ENCODE results near the gene NHLH2. TPM values are rescaled to one million over a fixed set of nuclear protein-coding genes. Genes with fewer than 3 reads are reported as not detected.

The NHLH2 gene
- total and polyA plus RNA-seq, 5 donors = not detected

GRCh38 chr1:115797486-115797885 lies 43.4 kb downstream of the NHLH2 start:
- H3K4me1 ChIP-seq (ENCODE audit: control insufficient read depth, insufficient read depth, low read length) = no peaks in the 10 kb centered on the region
- intact Hi-C loops (cut with DNase I) = no loop called here
- H3K27ac ChIP-seq (ENCODE audit: low read length) = no peak overlapping the region
- DNase-seq = no peak
- no peaks in the 10 kb centered on the region for H3K9me3 ChIP-seq (ENCODE audit: control insufficient read depth, low read length)
- ATAC-seq = no peak
- 86% methylated on average over 4 of the region's 4 CpGs for WGBS
- H3K4me3 ChIP-seq (ENCODE audit: low read length) = no peak overlapping the region
- H3K27me3 ChIP-seq (ENCODE audit: control insufficient read depth, insufficient read depth) = no peaks in the 10 kb centered on the region

- no peaks in the 10 kb centered on the region for H3K4me1 ChIP-seq (ENCODE audit: control insufficient read depth, insufficient read depth, low read length)
- no peak overlapping the region for H3K4me3 ChIP-seq (ENCODE audit: low read length)
- H3K27ac ChIP-seq (ENCODE audit: low read length) = no peak overlapping the region
- H3K9me3 ChIP-seq (ENCODE audit: control insufficient read depth, low read length) = no peaks in the 10 kb centered on the region
- DNase-seq (no peak), ATAC-seq (no peak)
- WGBS = 69% methylated on average over 5 of the region's 5 CpGs
- intact Hi-C loops (cut with DNase I) = no loop called here
- no peaks in the 10 kb centered on the region for H3K27me3 ChIP-seq (ENCODE audit: control insufficient read depth, insufficient read depth)
Observed at GRCh38 chr1:115796897-115797296, 44.0 kb downstream of the NHLH2 start.

- intact Hi-C loops (cut with DNase I) = no loop called here
- H3K27me3 ChIP-seq (ENCODE audit: control insufficient read depth, insufficient read depth) = no peaks in the 10 kb centered on the region
- ATAC-seq = no peak
- no peaks in the 10 kb centered on the region for H3K4me1 ChIP-seq (ENCODE audit: control insufficient read depth, insufficient read depth, low read length)
- no peak for DNase-seq
- 78% methylated on average over 6 of the region's 6 CpGs for WGBS
- H3K9me3 ChIP-seq (ENCODE audit: control insufficient read depth, low read length) = no peaks in the 10 kb centered on the region
- H3K27ac ChIP-seq (ENCODE audit: low read length) = no peak overlapping the region
- no peak overlapping the region for H3K4me3 ChIP-seq (ENCODE audit: low read length)
Observed at GRCh38 chr1:115796036-115796435, 44.9 kb downstream of the NHLH2 start.

GRCh38 chr1:115794976-115795639 lies 45.8 kb downstream of the NHLH2 start:
- DNase-seq = no peak
- intact Hi-C loops (cut with DNase I) = no loop called here
- H3K9me3 ChIP-seq (ENCODE audit: control insufficient read depth, low read length) = no peaks in the 10 kb centered on the region
- no peak overlapping the region for H3K4me3 ChIP-seq (ENCODE audit: low read length)
- H3K4me1 ChIP-seq (ENCODE audit: control insufficient read depth, insufficient read depth, low read length) = no peaks in the 10 kb centered on the region
- no peak for ATAC-seq
- no peaks in the 10 kb centered on the region for H3K27me3 ChIP-seq (ENCODE audit: control insufficient read depth, insufficient read depth)
- H3K27ac ChIP-seq (ENCODE audit: low read length) = no peak overlapping the region
- WGBS = 59% methylated on average over 4 of the region's 4 CpGs

GRCh38 chr1:115793162-115793561 lies 47.8 kb downstream of the NHLH2 start:
- Histone ChIP-seq H3K9me3 (ENCODE audit: control insufficient read depth, low read length) (no peaks in the 10 kb centered on the region), H3K4me1 (ENCODE audit: control insufficient read depth, insufficient read depth, low read length) (no peaks in the 10 kb centered on the region), H3K4me3 (ENCODE audit: low read length) (no peak overlapping the region), H3K27me3 (ENCODE audit: control insufficient read depth, insufficient read depth) (no peaks in the 10 kb centered on the region), H3K27ac (ENCODE audit: low read length) (no peak overlapping the region)
- ATAC-seq (peak; percentile 62 to 71), DNase-seq (peak in 2 of 3 donors; percentile 15 to 60)
- 12% methylated on average over 9 of the region's 9 CpGs for WGBS
- intact Hi-C loops (cut with DNase I) = no loop called here

- intact Hi-C loops (cut with DNase I) = no loop called here
- no peaks in the 10 kb centered on the region for H3K9me3 ChIP-seq (ENCODE audit: control insufficient read depth, low read length)
- no peak overlapping the region for H3K4me3 ChIP-seq (ENCODE audit: low read length)
- no peaks in the 10 kb centered on the region for H3K27me3 ChIP-seq (ENCODE audit: control insufficient read depth, insufficient read depth)
- no peaks in the 10 kb centered on the region for H3K4me1 ChIP-seq (ENCODE audit: control insufficient read depth, insufficient read depth, low read length)
- H3K27ac ChIP-seq (ENCODE audit: low read length) = no peak overlapping the region
- 89% methylated on average over 3 of the region's 3 CpGs for WGBS
- DNase-seq (no peak), ATAC-seq (no peak)
Observed at GRCh38 chr1:115791816-115792215, 49.1 kb downstream of the NHLH2 start.

GRCh38 chr1:115790846-115791245 lies 50.1 kb downstream of the NHLH2 start:
- Histone ChIP-seq H3K27me3 (ENCODE audit: control insufficient read depth, insufficient read depth) (no peaks in the 10 kb centered on the region), H3K4me3 (ENCODE audit: low read length) (no peak overlapping the region), H3K9me3 (ENCODE audit: control insufficient read depth, low read length) (no peaks in the 10 kb centered on the region), H3K4me1 (ENCODE audit: control insufficient read depth, insufficient read depth, low read length) (no peaks in the 10 kb centered on the region), H3K27ac (ENCODE audit: low read length) (no peak overlapping the region)
- intact Hi-C loops (cut with DNase I) = no loop called here
- 74% methylated on average over 6 of the region's 6 CpGs for WGBS
- no peak for DNase-seq
- no peak for ATAC-seq

- intact Hi-C loops (cut with DNase I) = no loop called here
- no peak overlapping the region for H3K27ac ChIP-seq (ENCODE audit: low read length)
Observed at GRCh38 chr1:115790356-115790755, 50.6 kb downstream of the NHLH2 start.

More at GRCh38 chr1:115790356-115790755, 50.6 kb downstream of the NHLH2 start:
- no peaks in the 10 kb centered on the region for H3K27me3 ChIP-seq (ENCODE audit: control insufficient read depth, insufficient read depth)
- H3K4me3 ChIP-seq (ENCODE audit: low read length) = no peak overlapping the region
- ATAC-seq = no peak
- no peak for DNase-seq
- no peaks in the 10 kb centered on the region for H3K4me1 ChIP-seq (ENCODE audit: control insufficient read depth, insufficient read depth, low read length)
- H3K9me3 ChIP-seq (ENCODE audit: control insufficient read depth, low read length) = no peaks in the 10 kb centered on the region
- WGBS = 45% methylated on average over 3 of the region's 3 CpGs

Other genes with a start within 250 kb of the NHLH2 start
- 1 to 10 TPM; 6.1 to 7.5 (median 6.9) TPM for gene VANGL1, start 199.2 kb downstream of the NHLH2 start, total RNA-seq
- gene VANGL1, start 199.2 kb downstream of the NHLH2 start, polyA plus RNA-seq = 2.2 TPM
- 100 to 1,000 TPM; 706 to 865 (median 788) TPM for gene CASQ2, start 72.4 kb downstream of the NHLH2 start, total RNA-seq
- 702 TPM for gene CASQ2, start 72.4 kb downstream of the NHLH2 start, polyA plus RNA-seq
- gene SLC22A15, start 135.4 kb upstream of the NHLH2 start, total RNA-seq = 1 to 10 TPM; 4.5 to 9.3 (median 5.6) TPM
- gene SLC22A15, start 135.4 kb upstream of the NHLH2 start, polyA plus RNA-seq = 3.5 TPM